Parathyroid adenoma (tissue), 2 donors: ENCODE measurements around the gene CAP1.
A peak's percentile ranks its signal among the peaks of the same experiment; 100 is the strongest.

Source experiments
- H2AFZ ChIP-seq: fragments of 300-600 bp; sonication (generic); one replicate; pipeline ENCODE4 v1.7.0; 2017; ENCODE audit warnings: antibody characterized with exemption, mild to moderate bottlenecking
- H3K27ac ChIP-seq: fragments of 300-600 bp; sonication (generic); one replicate; pipeline ENCODE4 v1.7.0; 2017
- H3K27me3 ChIP-seq: fragments of 300-600 bp; sonication (generic); one replicate; pipeline ENCODE4 v1.7.0; 2017; ENCODE audit warnings: low read length; ENCODE audit not compliant: control insufficient read depth, insufficient read depth
- H3K36me3 ChIP-seq: fragments of 300-600 bp; sonication (generic); one replicate; pipeline ENCODE4 v1.7.0; 2017; ENCODE audit warnings: low read length; ENCODE audit not compliant: control insufficient read depth, insufficient read depth
- H3K4me1 ChIP-seq: fragments of 300-600 bp; sonication (generic); one replicate; pipeline ENCODE4 v1.7.0; 2017; ENCODE audit warnings: control low read depth
- H3K4me2 ChIP-seq: fragments of 300-600 bp; sonication (generic); one replicate; pipeline ENCODE4 v1.7.0; 2017; ENCODE audit warnings: low read length
- H3K4me3 ChIP-seq: fragments of 300-600 bp; sonication (generic); one replicate; pipeline ENCODE4 v1.7.0; 2017; ENCODE audit warnings: low read depth, low read length
- H3K79me2 ChIP-seq: fragments of 300-600 bp; sonication (generic); one replicate; pipeline ENCODE4 v1.7.0; 2017; ENCODE audit warnings: control low read depth
- H3K9ac ChIP-seq: fragments of 300-600 bp; sonication (generic); one replicate; pipeline ENCODE4 v1.7.0; 2017; ENCODE audit warnings: mild to moderate bottlenecking
- H3K9me3 ChIP-seq: fragments of 300-600 bp; sonication (generic); one replicate; pipeline ENCODE4 v1.7.0; 2017; ENCODE audit warnings: low read length; ENCODE audit not compliant: control insufficient read depth
- CTCF ChIP-seq: fragments of 300-600 bp; sonication (generic); IDR thresholded peaks from one replicate; pipeline ENCODE4 v1.7.0; 2017; ENCODE audit warnings: antibody characterized with exemption, mild to moderate bottlenecking
- donor health status: primary hyperparathyroidism.

Gene CAP1

GRCh38 chr1:40092706-40093639 is 52.4 kb downstream of the CAP1 start:
- no peaks in the 10 kb centered on the region for H3K9me3 ChIP-seq
- no peak overlapping the region for H3K4me3 ChIP-seq
- H2AFZ ChIP-seq = no peak overlapping the region
- H3K27me3 ChIP-seq = no peaks in the 10 kb centered on the region
- H3K4me1 ChIP-seq = no peaks in the 10 kb centered on the region
- no peaks in the 10 kb centered on the region for H3K36me3 ChIP-seq
- no peaks in the 10 kb centered on the region for H3K79me2 ChIP-seq
- no peak overlapping the region for H3K4me2 ChIP-seq
- TF ChIP-seq CTCF = no peak
- no peak overlapping the region for H3K27ac ChIP-seq
- H3K9ac ChIP-seq = no peak overlapping the region

GRCh38 chr1:40094466-40095110 is 54.1 kb downstream of the CAP1 start:
- no peak overlapping the region for H3K4me2 ChIP-seq
- no peak overlapping the region for H3K27ac ChIP-seq
- no peak overlapping the region for H3K9ac ChIP-seq
- H3K27me3 ChIP-seq = no peaks in the 10 kb centered on the region
- no peak overlapping the region for H2AFZ ChIP-seq
- H3K4me3 ChIP-seq = no peak overlapping the region
- no peak for TF ChIP-seq CTCF
- no peaks in the 10 kb centered on the region for H3K9me3 ChIP-seq
- no peaks in the 10 kb centered on the region for H3K79me2 ChIP-seq
- no peaks in the 10 kb centered on the region for H3K36me3 ChIP-seq
- H3K4me1 ChIP-seq = no peaks in the 10 kb centered on the region

GRCh38 chr1:40095806-40096205 is 55.3 kb downstream of the CAP1 start:
- Histone ChIP-seq H3K4me1 (no peaks in the 10 kb centered on the region), H3K9me3 (no peaks in the 10 kb centered on the region), H3K9ac (no peak overlapping the region), H3K36me3 (no peaks in the 10 kb centered on the region), H2AFZ (no peak overlapping the region), H3K4me2 (no peak overlapping the region), H3K79me2 (no peaks in the 10 kb centered on the region), H3K27ac (no peak overlapping the region), H3K4me3 (no peak overlapping the region), H3K27me3 (no peaks in the 10 kb centered on the region)
- no peak for TF ChIP-seq CTCF

- peak overlapping the region; percentile 88 for H2AFZ ChIP-seq
- no peak overlapping the region for H3K9ac ChIP-seq
- H3K9me3 ChIP-seq = no peaks in the 10 kb centered on the region
- no peaks in the 10 kb centered on the region for H3K4me1 ChIP-seq
- no peaks in the 10 kb centered on the region for H3K79me2 ChIP-seq
- H3K27ac ChIP-seq = peak overlapping the region; percentile 41
- H3K4me3 ChIP-seq = peak overlapping the region; percentile 91
- TF ChIP-seq CTCF = no peak
- H3K36me3 ChIP-seq = no peaks in the 10 kb centered on the region
- no peaks in the 10 kb centered on the region for H3K27me3 ChIP-seq
- peak overlapping the region; percentile 98 for H3K4me2 ChIP-seq
Measured at GRCh38 chr1:40096646-40096976, 56.1 kb downstream of the CAP1 start.
